Fibroblast of peridontal ligament (primary cell): Measurements from ENCODE around the gene RAB3GAP1.
A peak's percentile ranks its signal among the peaks of the same experiment; 100 is the strongest.
"Not testable (repeated sequence)": the region's sequence is repeated elsewhere in the genome, so short reads cannot be mapped to it uniquely, and the experiment has no call there.

ENCODE experiments used
- DNase-seq: peaks from one replicate; pipeline ENCODE4 v3.0.0-alpha.2; 2010; ENCODE audit errors: extremely low read depth

The RAB3GAP1 gene

DNA sequence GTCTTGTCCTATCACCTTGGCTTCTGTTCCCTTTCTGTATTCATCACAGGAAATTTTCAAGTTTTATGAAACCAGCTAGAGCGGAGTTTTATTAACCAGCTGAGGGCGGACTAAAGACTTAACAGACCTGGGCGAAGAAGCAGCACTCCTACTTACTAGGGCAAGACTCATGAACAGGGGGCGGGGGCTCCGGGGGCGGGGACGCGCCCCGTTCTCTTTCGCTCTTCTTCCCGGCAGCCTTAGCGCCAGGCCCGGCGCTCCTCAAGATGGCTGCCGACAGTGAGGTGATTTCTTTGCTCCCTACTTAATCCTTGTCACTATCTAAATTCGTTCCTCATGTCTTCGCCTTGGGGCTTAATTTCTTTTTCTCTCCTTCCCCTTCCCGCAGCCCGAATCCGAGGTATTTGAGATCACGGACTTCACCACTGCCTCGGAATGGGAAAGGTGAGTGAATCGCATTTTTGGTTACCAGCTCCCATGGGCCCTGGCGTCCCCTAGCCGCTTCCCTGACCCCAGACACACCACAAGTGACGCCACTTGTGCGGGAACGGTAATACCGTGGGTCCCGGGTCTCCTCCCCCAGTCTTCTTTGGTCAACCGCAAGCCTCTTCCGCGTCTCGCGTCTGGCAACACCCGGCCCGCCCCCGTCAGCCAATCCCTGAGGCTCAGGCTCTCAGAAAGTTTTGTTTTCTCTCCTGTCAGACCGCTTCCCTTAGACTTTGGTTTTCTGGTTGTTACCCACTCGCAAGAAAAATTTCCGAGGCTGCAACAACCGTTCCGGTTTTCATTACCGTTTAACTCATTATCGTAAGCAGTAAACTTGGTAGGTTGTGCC lies at the start of gene RAB3GAP1:
RAB3GAP1 (plus strand) TSS at position 251 of the 835 bp plus-strand sequence; CDS start at position 267, 16 bp downstream.
- peak; percentile 80 for DNase-seq

DNA sequence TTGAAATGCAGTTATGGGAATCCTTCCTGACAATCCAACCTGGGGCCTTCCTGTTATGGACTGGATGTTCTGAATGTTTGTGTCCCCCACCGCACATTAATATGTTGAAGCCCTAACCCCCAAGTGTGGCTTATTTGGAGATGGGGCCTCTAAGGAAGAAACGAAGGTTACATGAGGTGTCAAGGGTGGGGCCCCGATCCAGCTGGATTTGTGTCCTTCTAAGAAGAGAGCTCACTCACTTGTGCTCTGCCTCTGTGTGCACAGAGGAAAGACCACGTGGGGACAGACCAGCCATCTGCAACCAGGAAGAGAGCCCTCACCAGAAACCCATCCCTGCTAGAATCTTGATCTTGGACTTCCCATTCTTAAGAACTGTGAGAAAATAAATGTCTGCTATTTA lies 49.3 kb upstream of the RAB3GAP1 start:
- DNase-seq = no peak

DNA sequence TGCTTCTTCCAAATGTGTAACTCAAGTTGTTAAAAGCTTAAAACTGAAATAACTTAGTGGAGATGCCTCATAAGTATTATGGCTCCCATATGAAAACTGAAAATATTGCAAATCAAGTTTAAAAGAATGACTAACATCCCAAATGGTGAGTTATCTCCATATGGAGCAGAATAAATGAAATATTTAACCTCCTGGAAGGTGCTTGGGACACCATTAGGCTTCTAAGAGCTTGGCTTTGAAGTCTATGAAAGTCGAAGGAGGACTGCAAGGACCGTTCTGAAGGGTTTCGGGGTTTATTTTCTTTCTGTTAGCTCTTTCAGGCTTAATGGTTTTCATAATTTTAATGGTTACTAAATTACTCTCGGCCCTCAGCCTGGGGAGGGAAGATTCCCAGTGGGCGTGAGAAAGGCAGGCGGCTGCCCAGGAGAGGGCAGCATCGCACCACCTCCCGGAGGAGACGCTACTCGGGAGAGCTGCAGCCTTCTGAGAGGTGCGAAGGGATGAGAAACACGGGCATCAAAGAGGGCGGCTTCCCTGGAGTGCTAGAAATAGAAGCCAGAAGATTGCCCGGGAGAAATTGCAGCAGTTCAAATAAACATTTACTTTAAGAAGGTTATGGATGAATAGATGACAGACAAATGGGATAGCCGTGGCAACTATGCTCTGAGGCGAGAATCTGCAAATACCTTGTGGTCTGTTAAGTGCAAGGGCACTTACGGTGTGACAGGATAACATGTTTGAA lies 47.9 kb upstream of the RAB3GAP1 start:
- peak; percentile 67 for DNase-seq

DNA sequence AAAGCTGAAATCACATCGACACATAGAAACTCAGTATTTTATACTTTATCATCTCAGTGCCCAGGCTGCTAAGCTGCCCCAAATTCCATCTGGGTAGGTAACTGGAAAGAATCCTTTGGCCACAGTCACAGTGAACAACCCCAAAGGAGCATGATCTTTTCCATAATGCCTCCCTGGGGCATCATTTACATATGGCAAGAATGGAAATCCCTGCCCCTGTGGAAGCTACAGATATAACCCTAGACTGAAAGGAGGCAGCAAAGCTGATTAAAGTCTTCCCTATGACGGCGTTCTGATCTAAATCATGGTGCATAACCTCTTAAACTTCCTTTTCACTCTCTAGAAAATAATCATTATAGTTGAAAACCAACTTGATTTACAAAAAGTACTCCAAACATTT lies 46.3 kb upstream of the RAB3GAP1 start:
- DNase-seq = no peak

DNA sequence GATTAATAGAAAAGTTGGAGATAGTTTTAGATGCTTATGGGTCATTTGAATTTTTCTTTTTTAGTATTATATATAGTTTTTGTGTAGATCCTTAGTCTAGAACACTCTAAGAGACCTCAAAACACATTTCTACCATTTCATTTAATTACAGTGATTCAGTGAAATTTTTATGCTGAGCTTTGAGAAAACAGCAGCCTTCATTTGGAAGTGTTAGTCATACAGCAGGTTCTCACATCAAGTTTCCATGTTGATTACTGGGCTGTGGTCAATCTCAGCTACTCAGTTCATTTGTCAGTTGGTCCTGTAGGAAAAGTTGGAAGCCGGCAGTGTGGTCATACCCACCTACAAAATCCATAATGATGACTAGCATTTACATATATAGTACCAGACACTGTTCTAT lies 42.8 kb upstream of the RAB3GAP1 start:
- DNase-seq = no peak

DNA sequence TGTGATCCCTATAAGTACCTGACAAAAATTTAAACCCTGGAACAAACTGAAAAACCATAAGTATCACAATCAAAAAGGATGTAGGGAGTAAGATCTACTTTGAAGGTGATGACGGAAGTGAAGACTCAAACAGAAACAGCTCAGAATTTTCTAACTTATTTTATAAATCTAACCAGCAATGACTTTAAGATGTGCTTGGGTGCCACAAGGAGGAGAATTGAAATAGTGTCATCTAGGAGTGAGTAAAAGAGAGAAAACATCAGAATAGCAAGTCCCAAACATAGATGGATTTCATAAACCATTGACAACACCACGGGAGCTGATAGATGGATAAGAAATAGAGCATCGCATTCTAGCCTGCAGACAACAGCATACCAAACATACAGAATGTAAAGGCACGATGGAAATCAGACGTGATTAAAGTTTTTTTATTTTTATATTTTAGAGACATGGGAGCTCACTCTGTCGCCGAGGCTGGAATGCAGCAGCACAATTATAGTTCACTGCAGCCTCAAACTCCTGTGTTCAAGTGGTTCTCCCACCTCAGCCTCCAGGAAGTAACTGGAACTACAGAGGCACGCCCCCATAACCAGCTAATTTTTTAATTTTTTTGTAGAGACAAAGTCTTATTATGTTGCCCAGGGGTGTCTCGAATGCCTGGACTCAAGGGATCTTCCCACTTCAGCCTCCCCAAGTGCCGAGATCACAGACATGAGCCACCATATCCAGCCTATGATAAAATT lies 41.7 kb upstream of the RAB3GAP1 start:
- no peak for DNase-seq

DNA sequence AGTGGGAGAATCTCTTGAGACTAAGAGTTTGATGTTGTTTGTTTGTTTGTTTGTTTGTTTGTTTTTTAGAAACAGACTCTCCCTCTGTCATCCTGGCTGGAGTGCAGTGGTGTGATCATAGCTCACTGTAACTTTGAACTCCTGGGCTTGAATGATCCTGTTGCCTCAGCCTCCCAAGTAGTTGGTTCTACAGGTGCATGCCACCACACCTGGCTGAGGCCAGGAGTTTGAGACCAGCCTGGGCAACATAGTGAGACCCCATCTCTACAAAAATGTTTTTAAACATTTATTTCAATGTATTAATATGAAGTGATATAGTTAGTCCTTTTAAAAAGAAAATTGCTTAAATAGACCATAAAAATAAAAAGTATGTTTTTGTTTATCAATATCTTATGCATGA lies 40.5 kb upstream of the RAB3GAP1 start:
- no peak for DNase-seq

DNA sequence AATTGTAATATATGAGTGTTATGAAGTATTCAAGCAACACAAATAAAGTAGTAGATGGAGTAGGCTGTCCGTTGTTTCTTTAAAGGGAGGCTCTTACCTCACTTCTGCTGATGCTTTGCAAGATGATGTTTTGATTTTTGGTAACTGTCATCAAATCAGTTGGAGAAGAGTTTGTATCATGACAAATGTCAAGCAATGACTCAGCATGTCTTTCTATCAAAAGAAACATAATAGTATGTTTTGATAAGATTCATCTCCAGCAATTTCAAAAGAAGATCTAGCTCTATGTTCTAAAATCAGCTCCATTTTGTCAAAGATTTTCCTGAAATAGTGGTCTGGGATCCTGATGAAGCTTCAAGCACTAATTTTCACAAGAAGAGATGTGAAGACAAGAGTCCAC lies 30.5 kb upstream of the RAB3GAP1 start:
- DNase-seq = no peak

DNA sequence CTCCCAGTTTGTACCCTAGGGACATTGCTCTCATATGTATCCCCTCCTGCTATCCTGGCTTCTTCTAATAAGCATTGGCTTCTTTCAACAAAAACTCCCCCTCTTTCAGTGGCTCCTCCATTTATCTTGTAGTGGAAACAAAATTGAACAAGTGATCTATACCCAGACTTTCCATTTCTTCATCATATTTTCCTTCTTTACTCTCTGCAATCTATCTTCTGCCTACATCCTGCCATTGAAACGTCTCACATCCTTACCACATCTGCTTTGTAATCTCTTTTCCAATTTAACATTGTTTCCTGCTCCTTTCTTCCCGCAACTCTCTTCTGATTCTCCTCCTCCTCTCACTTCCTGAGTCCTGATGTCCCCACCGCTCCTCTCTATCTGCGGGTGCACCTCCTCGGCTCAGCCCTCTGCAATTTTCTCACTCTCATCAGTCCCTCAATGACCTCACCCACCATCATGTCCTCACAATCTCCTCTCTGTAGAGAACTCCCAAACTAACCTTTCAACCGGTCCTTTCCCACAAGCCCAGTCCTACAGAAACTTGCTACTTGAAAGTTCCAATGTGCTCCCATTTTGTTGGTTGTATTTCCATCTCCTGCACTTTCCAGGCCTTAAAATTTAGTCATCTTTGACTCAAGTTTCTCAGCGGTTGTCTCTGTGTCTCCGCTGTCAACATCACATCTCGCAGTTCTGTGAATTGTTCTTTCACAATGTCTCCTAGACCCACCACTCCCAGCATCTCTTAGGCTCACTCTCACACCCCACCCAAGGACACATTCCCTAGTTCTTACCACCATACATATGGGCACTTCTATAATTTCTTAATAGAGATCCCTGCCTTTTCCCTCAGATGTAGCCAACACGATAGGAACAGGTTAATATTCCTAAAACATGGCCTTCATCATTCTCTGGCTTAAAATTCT lies 28.9 kb upstream of the RAB3GAP1 start:
- no peak for DNase-seq

DNA sequence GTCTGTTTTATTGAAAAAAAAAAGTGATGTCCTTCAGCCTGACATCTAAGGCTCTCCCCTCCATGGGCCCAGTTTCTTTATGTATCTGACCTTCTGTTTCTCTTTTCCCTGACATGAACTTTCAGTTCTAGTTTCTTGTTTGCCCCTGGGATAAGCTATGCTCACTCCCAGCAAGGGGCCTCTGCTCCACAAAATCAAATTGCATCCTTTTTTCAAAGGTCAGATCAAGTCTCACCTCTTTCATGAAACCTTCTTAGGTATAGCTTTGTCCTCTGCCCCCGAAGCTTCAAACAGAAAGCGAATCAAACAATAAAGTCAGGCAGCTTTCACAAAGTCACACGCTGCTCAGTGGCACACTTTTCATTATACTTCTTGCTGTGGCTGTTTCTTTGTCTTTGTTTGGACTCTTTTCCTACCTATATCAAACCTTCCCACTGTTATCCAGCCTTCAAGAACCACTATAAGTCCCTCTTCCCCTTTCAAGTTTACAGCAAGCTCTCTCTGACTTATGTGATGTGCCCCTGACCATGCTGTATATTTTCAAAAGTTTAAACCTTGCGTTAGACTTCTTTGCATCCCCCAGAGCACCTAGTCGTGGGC lies 28.1 kb upstream of the RAB3GAP1 start:
- no peak for DNase-seq

DNA sequence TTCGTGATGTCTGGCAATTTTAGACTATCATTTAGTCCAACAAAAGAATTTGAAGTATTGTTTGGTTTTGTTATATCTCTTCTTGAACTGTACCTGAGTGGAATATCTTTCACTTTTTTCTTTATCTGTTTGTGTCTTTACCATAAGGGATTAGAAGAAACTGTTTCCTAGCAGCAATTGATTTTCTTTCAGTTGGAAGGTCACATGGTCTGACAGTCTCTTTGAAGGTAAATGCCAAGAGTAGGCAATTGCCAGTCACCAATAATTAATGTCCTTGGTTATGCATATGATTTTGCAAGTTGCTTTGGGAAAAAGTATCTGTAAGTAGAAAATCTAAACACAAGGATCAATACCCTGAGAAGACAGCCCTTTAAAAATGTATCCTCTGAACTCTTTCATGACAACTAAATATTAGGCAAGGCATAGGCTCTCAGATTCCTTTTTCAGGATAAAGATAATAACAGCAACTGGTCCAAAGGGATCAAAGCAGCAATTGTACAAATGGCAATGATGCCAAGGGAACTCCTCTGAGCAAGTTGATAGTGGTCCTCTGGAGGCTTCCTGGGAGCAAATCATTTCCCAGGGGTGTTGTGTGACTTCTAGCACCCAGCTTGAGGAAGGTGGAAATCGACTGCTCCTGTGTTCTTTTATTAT lies 22.5 kb upstream of the RAB3GAP1 start:
- no peak for DNase-seq

DNA sequence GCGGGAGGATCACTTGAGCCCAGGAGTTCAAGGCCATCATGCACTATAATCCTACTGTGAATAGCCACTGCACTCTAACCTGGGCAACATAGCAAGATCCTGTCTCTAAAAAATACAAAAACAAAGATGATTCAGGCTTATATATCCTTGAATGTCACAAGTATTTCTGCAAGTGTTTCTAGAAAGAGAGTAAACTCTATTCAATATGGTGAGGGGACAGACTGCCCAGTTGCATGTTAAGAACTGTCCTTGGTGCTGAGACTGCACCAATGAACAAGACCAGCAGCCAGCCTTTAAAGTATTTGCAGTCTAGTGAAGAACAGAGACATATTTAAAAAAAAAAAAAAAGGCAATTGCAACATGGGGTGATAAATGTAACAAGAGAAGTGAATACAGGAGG lies 21.3 kb upstream of the RAB3GAP1 start:
- peak; percentile 57 for DNase-seq

DNA sequence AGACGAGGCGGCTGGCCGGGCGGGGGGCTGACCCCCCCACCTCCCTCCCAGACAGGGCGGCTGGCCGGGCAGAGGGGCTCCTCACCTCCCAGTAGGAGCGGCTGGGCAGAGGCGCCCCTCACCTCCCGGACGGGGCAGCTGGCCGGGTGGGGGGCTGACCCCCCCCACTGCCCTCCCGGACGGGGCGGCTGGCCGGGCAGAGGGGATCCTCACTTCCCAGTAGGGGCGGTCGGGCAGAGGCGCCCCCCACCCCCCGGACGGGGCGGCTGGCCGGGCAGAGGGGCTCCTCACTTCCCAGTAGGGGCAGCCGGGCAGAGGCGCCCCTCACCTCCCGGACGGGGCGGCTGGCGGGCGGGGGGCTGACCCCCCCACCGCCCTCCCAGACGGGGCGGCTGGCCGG lies 18.9 kb upstream of the RAB3GAP1 start:
- not testable (repeated sequence) for DNase-seq

DNA sequence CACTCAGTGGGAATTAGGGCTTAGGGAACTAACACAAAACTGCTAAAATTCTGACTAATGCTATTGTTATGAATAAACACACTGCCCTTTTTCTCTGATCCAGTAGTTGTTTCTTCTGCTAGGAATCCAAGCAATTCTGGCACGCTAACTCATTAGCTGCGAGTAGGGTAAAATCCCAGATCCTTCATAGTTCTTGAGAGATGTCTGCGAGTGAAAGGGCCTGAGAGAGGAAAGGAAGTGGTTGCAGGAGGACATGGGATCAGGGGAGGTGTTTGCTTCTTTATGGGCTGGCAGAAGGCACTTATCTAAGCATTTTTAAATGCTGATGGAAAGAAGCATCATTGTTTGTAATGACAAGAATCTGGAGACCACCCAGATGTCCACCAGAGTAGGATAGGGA lies 14.3 kb upstream of the RAB3GAP1 start:
- no peak for DNase-seq

DNA sequence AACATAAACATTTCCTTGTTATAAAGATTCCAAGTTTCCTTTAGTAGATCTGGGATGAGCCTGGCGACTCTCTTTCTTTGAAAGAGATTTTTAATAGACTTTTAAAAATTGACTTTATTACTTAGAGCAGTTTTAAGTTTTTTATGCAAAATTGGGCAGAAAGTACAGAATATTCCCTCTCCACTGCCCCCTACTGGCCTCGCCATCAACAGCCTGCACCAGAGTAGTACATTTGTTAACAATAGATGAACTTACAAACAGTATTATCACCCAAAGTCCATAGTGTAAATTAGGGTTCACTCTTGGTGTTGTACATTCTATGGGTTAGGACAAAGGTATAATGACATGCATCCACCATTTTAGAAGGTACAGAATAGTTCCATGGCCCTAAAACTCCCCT lies 8.7 kb upstream of the RAB3GAP1 start:
- DNase-seq = no peak

DNA sequence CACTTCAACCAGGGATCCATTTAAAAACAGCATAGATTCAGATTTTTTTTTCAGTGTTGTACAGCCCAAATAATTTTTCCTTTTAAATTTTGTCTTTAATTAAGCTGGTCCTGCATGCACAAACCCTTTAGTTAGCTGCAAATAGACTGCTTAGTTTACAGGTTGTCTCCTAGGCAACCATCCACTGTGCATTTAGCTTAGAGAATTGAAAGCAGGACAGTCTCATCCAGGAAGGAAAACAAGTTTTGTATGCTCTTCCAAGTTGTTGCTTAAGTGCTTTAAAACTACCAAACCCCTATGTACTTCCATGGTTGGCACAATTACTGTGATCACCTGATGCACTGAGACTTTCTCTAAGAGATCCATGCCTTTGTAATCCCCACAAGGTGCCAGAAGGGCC lies 4.8 kb upstream of the RAB3GAP1 start, which contains the start of gene MAP3K19:
MAP3K19 (minus strand) TSS at position 148 of the 400 bp plus-strand sequence. CDS start 22,800 bp downstream, outside the sequence.
- no peak for DNase-seq

DNA sequence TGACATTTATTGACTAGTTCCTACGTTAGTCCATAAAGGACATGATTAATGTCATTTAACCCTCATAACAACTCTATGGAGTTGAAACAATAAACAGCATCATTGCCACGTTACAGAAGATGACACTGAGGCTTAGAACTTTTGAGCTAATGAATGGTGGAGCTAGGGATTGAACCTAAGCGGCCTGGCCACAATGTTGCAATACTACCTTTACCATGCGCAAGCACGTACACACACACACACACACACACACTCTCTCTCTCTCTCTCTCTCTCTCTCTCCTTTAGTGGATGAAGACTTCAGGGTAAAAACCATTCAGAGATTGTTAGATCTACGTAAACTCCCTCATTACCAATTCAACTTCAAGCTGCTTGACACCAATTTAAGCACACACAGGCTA lies 4.0 kb upstream of the RAB3GAP1 start:
- no peak for DNase-seq

DNA sequence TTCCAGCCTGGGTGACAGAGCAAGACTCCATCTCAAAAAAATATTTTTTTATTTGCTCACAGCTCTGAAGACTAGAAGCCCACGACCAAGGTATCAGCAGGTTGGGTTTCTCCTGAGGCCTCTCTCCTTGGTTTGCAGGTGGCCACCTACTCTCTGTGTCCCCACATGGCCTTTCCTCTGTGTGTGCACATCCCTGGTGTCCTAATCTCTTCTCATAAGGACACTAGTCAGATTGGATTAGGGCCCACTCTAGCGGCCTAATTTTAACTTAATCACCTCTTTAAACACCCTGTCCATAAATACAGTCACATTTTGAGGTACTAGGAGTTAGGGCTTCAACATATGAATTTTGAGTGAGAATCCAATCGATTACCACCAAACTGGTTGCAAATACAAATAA lies 2.0 kb upstream of the RAB3GAP1 start:
- DNase-seq = no peak

DNA sequence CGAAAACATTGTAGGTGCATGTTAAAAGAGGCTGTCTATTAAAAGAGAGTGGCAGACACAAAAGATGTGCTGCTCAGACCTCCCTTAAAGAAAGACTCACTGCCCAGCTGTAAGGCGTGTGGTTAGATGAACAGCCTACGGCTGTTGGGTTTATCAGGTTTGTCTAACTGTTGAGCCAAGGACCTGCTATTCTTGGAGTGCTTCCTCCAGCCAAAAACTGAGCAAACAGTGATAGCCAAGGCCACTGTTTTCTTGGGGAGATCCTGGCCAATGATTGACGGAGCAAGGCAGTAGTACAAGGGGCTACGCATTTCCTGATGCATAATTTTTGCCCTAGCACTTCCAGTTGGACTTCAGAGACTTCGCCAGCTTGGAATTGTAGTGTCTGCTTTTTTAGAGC lies 1.4 kb upstream of the RAB3GAP1 start:
- DNase-seq = no peak

DNA sequence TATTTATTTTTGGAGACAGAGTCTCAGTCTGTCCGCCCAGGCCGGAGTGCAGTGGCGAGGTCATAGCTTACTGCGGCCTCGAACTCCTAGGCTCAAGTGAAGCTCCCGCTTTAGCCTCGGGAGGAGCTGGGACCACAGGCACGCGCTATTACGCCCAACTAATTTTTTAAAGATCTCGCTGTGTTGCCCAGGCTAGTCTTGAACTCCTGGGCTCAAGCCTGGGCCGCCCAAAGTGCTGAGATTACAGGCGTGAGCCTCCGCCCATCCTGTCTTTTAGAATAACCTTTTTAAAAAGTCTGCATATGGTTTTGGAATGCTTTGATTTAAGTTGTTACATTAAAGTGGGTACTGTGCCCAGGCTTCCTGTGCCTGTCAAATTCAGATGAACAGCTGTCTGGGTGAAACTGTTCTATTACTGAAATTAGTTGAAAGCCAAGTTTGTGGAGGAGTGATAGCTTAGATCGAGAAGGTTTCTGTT lies 944 bp downstream of the RAB3GAP1 start:
- peak; percentile 23 for DNase-seq
